ENCODE results near the gene AMDHD2.

Gene AMDHD2

GRCh38 chr16:2482708-2483534, 37.2 kb upstream of the AMDHD2 start:
- no peak for DNase-seq (ENCODE audit: low read depth in 2 of 2)

- no peak for DNase-seq (ENCODE audit: low read depth in 2 of 2)
These were observed 36.0 kb upstream of the AMDHD2 start for GRCh38 chr16:2483939-2484897.

DNA sequence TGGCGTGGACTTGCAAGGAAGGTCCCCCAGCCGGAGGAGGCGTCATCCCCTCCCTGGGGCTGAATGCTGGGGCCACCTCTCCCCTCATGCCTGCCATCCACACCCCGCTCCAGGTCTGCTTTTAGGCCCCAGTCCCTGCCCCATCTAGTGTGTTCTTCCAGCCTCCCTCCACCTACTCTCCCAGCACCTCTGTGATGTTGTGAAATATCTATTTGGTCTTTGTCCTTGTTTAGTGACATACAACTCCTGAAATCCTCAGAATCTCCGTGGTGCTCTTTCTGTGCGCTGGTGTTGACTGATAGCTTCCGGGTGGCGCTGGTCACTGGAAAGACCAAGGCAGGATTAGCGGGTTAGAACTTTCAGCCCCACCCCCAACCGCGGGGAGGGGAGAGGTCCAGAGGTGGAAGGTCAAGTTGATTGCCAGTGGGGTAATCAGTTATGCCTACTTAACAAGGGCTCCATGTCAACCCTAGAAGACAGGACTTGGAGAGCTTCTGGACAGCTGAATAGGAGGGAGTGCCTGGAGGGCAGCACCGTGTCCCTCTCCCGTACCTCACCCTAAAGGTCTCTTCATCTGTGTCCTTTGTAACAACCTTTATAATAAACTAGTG, 35.2 kb upstream of the AMDHD2 start:
- DNase-seq (ENCODE audit: low read depth in 2 of 2): no peak

DNA sequence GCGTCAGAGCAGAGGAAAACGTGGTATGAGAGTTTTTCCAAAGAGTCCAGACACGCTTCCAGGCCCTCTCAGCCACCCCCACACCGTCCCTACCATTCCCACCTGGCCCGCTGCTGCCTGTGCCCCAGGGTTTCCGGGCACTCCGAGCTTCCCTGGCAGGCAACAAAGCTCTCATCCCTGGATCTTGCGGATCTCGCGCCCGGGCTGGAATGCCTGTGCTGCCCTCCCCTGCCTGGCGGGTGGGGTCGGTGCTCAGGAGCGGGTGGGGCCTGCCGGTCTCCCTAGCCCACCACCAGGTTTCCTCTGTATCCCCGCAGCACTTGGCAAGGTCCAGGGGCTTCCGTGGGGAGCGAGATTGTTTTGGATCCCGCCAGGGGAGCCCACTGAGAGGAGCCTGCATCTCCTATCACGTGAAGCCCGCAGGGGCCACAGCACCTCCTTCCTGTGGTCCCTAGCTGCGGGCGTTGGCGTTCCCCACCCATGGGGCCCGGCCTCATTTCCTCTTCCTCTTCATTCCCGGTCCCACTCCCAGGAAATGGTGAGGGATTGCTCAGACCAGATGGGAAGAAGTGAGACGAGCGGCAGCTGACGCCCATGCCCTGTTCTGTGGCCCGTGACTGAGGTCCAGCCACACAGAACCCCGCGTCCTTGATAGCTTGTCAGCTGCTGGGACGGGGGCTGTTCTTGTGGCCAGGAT, 34.2 kb upstream of the AMDHD2 start:
- no peak for DNase-seq (ENCODE audit: low read depth in 2 of 2)

DNA sequence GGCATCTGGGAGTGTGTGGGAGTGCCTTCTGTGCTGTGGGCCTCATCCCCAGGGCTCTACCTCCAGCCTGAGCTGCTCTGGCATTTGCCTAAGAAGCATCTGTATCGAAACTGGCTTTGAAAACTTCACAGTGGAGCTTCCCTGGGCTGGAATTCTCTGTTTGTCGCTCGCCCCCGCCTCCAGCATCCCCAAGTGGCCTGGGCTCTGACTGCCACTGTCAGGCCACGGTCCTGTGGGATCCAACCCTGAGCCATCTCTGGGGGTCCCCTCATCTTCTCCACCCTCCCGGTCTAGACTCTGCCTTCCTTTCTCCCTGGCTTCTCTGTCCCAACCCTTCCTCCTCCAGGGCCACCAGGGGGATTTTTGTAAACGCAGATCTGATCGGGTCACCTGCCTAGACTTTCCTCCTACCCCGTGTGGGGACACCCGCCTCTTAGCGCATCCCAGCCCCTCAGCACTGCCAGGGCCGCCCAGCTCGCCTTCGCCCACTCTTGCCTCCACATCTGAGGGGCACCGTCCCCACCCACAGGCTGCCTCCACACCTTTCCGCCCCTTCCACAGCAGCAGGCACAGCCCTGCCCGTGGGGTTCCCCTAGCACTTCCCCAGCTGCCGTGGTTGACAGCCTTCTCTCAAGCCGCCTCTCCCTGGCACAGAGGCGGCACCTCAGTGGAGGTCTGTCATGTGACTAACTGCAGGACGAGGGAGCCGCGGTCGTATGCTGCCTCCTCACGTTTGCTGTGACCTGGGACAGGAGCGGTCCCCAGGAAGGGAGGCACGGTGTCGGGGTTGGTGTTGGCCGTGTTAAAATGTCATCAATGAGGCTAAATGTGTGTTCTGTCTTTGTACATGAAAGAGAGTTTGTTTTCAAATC, 33.3 kb upstream of the AMDHD2 start:
- peak; percentile 60 to 75 for DNase-seq (ENCODE audit: low read depth in 2 of 2)

DNA sequence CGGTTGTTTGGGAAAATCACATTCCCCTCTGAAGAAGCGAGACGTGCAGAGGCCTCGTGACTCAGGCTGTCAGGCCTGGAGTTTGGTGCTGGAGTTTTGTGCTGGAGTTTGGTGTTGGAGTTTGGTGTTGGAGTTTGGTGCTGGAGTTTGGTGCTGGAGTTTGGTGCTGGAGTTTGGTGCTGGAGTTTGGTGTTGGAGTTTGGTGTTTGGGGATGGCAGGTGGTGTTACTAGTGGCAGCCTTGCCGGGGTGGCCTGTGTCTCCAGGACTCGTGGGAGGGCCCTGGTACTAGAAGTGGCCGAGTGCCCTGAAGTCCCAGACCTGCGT, 32.7 kb upstream of the AMDHD2 start:
- DNase-seq (ENCODE audit: low read depth in 2 of 2): no peak

DNA sequence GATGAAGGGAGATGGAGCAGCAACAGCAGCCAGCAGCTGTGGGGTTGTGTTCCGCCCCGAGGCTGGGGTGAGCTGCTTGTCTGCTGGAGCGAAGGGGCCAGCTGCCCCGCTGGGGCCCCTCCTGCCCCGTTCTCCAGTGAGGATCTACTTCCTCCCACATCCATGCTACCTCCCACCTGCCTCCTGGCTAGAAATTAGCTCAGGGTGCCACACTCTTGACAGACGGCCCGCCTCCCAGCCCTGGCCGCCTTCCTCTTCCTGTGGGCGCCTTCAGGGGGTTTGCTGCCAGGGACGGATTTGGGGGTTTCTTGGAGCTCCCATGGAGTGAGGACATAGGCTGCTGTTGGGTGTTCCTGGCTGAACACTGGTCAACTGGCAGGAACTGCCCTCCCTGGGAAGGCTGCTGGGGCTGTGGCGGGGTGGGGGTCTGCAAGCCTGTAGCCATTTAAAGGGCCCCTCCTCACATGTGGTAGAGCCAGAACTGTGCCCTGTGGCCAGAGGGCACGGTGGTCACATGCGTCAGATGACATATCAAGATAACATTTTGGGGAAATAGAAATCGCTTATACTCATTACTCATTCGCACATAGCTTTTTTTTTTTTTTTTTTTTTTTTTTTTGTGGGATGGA, 32.2 kb upstream of the AMDHD2 start:
- no peak for DNase-seq (ENCODE audit: low read depth in 2 of 2)

DNA sequence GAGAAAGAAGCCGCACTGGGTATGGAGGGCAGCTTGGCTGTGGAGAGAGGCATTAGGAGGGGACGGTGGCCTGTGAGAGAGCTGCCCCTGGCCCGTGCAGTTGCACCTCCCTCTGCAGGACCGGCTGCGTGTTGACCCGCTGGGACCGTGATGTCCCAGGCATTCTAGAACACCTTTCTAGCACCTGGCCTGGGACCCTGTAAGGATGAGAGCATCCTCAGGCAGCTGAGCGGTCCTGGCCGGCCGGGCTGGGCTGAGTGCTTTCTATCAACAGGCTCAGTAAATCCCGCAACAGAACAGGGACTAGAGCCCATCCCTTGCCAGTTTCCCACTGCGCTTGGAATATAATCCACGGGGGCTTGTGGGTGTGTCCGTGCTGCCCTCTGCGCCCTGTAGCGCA, 30.6 kb upstream of the AMDHD2 start:
- DNase-seq (ENCODE audit: low read depth in 2 of 2): no peak

DNA sequence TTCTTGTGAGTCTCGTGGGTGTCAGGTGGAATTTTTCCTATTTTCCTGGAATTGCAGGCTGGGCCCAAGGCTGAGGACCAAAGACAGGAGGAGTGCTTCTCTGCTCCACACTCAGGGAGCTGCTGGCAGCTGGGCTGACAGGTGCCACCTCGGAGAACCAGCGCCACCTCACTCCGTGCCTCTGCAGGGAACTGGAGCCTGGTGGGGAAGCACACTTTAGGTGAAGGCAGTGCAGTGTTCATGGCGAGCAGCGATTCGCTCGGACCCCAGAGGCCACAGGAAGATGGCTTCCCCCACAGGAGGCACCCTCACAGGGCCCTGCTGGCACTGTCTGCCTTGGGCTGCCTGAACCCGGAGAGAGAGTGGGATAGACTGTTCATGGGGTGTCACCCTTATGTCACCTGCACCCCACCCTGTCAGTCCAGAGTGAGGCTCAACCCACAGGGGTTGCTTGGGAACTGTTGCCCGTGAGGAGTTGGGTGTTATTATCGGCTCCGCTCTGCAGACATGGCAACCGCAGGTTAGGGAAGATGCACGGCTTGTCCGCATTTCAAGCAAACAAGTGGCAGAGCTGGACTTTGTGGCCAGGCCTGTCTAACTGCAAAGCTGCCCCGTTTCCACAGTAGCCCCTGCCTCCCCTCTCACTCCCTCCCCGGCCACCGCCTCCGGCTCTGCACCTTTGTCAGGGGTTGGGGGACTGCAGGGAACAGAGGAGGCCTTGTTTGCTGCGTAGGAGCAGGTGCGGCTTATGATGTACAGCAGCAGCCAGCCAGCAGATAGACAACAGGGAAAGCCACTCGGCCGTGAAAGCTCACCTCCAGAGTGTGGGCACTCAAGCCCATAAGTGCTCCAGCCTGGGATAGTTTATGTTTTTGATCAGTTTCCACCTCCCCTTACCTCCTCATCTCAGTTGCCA, 29.7 kb upstream of the AMDHD2 start:
- no peak for DNase-seq (ENCODE audit: low read depth in 2 of 2)

GRCh38 chr16:2492292-2492691, 27.9 kb upstream of the AMDHD2 start:
- no peak for DNase-seq (ENCODE audit: low read depth in 2 of 2)

GRCh38 chr16:2493605-2494004, 26.6 kb upstream of the AMDHD2 start:
- no peak for DNase-seq (ENCODE audit: low read depth in 2 of 2)

GRCh38 chr16:2494616-2495015, 25.6 kb upstream of the AMDHD2 start:
- DNase-seq (ENCODE audit: low read depth in 2 of 2): no peak

- no peak for DNase-seq (ENCODE audit: low read depth in 2 of 2)
These were observed 25.1 kb upstream of the AMDHD2 start for GRCh38 chr16:2495041-2495440.

DNA sequence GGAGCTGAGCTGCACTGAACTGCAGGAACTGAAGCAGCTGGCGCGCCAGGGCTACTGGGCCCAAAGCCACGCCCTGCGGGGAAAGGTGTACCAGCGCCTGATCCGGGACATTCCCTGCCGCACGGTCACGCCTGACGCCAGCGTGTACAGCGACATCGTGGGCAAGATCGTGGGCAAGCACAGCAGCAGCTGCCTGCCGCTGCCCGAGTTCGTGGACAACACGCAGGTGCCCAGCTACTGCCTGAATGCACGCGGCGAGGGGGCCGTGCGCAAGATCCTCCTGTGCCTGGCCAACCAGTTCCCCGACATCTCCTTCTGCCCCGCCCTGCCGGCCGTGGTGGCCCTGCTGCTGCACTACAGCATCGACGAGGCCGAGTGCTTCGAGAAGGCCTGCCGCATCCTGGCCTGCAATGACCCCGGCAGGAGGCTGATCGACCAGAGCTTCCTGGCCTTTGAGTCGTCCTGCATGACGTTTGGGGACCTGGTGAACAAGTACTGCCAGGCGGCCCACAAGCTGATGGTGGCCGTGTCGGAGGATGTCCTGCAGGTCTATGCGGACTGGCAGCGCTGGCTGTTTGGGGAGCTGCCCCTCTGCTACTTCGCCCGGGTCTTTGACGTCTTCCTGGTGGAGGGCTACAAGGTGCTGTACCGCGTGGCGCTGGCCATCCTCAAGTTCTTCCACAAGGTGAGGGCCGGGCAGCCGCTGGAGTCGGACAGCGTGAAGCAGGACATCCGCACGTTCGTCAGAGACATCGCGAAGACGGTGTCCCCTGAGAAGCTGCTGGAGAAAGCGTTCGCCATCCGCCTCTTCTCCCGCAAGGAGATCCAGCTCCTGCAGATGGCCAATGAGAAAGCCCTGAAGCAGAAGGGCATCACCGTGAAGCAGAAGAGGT, 23.7 kb upstream of the AMDHD2 start:
- DNase-seq (ENCODE audit: low read depth in 2 of 2): no peak

- DNase-seq (ENCODE audit: low read depth in 2 of 2): no peak
These were observed 23.0 kb upstream of the AMDHD2 start for GRCh38 chr16:2497116-2497630.

DNA sequence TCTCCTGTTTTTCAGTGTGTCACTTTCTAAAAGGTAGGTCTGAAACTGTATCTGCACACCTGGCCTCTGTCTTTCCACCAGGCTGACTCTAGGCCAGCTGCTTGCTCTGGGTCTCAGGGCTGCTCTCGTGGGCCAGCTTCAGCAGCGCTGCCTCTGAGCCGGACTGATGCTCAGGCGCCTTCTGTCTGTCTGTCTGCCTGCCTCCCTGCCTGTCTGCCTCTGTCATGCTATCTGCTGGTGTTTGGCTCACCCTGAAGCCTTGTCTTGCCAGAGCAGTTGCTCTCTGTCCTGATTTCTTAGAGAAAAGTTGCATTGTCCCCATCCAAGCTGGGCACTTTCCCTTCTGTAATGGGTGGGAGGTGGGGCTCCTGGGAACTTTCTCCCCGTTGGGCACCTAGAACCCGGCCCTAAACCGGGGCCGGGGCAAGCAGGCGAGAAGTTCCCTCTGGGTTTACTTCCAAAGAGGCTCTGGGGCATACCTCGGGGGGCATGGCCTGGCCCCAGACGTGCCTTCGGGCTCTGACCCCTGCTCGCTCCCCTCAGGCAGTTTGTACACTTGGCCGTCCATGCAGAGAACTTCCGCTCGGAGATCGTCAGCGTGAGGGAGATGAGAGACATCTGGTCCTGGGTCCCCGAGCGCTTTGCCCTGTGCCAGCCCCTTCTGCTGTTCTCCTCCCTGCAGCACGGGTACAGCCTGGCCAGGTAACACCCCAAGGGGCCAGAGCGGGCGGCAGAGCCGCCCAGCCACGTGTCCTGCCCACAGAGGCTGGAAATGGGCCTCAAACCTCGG, 22.3 kb upstream of the AMDHD2 start:
- DNase-seq (ENCODE audit: low read depth in 2 of 2): no peak

- no peak for DNase-seq (ENCODE audit: low read depth in 2 of 2)
These were observed 21.5 kb upstream of the AMDHD2 start for GRCh38 chr16:2498531-2499253.
